ELF-1 (cell line): ENCODE data around the gene PHF23.

Source experiments
- DNase-seq: peaks from one replicate; pipeline ENCODE4 v3.0.0-alpha.2; 2016; ENCODE audit warnings: low read depth, low spot score

PHF23 gene

DNA sequence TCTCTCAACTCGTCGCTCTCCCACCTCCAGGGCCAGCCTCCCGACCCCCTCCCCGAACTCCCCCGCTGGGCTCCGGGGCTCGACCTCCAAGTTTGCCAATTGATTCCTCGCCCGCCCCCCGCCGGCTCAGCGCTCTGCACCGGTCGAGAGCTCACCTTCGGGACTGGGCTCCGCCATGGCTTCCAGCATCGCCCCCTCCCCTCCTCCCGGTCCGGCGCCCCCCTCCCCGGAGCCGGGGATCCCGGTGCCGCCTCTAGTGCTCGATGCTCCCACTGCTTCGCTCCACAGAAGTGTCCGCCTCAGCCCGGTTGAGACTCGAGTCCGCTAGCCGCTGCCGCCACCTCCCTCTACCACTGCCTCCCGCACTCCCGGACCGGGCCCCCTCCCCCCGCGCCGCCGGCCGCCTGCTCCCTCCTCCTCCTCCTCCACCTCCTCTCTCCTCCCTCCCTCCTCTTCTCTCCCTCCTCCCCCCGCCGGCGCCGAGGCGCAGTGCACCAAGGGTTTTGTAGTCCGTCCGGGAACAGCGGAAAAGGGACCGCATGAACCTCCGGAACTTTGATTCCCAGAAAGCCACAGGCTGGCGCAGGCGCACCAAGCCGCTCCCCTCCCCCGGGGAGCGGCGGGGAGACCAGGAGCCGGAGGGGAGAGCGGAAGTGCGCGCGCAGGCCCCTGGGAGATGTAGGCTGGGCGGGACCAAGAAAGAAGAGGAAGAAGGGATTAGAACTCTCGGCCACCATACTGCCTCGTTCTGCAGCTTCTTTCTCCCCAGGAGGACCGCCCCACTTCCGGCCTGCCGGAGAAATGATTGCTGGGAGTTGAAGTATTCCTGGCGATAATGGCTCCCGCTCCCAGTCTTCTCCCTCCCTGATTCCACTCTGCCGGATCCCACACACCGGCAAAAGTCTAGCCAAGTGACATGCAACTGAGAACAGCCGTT lies at the start of gene PHF23:
TSS of gene PHF23 (minus strand) at position 367 of the 937 bp plus-strand sequence. CDS start at position 189, 178 bp downstream.
- peak; percentile 100 for DNase-seq

- DNase-seq: no peak
Observed at GRCh38 chr17:7285679-7286078, 46.4 kb upstream of the PHF23 start.

DNA sequence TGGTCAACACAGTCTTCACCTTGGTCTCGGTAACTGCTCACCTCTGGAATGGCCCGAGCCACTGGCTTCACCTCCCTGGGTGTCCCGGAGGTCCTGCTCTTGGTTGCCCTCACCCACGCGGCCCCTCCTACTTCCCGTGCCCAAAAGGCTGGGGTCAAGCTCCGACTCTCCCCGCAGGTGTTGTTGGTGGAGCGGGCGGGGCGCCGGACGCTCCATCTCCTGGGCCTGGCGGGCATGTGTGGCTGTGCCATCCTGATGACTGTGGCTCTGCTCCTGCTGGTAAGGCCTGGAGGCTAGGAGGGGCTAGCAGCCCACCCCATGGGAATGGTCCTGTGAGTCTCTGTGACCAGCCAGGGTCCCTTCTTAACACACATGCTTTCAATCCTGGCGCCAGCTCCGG lies 45.7 kb upstream of the PHF23 start:
- DNase-seq: no peak

- DNase-seq: no peak
Observed at GRCh38 chr17:7283471-7284216, 44.4 kb upstream of the PHF23 start.

DNA sequence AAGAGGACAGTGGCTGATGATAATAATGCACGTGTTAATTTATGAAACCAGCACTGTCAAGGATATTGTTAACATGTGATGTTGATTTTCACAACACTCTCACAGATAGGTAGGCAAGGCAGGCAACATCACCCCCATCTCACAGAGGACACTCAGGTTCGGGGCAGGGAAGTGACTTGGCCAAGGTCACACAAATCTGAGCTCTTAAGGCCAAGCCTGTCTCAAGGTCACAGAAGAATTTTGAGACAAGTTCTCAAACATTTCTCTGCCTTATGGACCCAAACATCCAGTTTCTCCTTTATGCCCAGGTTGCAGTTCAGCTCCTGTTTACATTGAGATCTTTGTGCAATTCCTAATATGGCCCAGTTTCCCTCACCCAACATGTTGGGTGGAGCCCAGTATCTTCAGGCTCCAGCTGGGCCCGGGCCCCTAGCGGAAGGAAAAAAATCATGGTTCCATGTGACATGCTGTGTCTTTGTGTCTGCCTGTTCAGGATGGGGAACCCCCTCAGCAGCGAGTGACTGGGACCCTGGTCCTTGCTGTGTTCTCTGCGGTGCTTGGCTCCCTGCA lies 43.6 kb upstream of the PHF23 start:
- no peak for DNase-seq

DNA sequence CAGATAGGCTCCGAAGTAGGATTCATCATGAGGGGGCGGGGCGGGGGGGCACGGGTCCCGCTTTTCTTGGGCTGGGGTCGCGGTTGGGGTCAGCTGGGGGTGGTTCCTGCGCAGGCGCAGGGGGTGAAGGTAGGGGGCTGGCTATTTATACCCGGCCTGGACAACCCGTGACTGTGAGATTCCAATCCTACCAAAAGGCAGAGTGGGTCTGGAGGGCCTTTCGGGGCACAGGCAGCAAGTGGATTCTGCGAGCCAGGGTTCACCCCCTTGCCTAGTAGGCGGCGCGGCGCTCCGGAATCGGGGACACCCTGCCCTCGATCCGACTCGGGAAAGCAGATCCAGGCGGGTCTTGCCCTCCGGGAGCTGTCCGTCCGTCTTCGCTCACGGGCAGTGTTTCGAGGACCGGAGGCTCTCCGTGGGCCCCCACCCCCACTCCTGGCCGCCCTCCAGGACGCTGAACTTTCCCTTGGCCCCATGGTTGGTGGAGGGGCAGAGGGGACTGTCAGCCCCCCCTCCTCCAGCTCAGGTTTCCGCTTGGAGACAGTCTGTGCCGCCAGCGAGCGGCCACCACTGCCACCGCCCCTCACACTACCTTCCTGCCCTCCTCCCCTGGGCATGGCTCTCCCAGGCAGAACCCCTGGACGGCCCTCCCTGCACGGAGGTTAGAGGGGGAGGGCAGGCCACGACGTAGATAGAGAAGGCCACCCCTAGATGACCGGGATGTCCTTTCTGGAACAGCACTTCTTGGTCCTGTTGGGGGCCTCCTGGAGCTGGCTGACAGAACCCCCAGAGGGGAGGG lies 42.9 kb upstream of the PHF23 start:
- DNase-seq: peak; percentile 30

DNA sequence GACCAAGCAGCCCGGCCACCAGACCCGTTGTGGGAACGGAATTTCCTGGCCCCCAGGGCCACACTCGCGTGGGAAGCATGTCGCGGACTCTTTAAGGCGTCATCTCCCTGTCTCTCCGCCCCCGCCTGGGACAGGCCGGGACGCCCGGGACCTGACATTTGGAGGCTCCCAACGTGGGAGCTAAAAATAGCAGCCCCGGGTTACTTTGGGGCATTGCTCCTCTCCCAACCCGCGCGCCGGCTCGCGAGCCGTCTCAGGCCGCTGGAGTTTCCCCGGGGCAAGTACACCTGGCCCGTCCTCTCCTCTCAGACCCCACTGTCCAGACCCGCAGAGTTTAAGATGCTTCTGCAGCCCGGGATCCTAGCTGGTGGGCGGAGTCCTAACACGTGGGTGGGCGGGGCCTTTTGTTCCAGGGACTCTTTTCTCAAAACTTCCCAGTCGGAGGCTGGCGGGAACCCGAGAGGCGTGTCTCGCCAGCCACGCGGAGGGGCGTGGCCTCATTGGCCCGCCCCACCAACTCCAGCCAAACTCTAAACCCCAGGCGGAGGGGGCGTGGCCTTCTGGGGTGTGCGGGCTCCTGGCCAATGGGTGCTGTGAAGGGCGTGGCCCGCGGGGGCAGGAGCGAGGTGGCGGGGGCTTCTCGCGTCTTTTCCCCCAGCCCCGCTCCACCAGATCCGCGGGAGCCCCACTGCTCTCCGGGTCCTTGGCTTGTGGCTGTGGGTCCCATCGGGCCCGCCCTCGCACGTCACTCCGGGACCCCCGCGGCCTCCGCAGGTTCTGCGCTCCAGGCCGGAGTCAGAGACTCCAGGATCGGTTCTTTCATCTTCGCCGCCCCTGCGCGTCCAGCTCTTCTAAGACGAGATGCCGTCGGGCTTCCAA lies 42.1 kb upstream of the PHF23 start, which contains the start of gene SLC2A4:
TSS of gene SLC2A4 (plus strand) at position 645 of the 879 bp plus-strand sequence. CDS start at position 862, 217 bp downstream.
- DNase-seq: peak; percentile 100

GRCh38 chr17:7280519-7281073 lies 41.3 kb upstream of the PHF23 start:
- DNase-seq: peak; percentile 98

GRCh38 chr17:7279448-7279847 lies 40.2 kb upstream of the PHF23 start:
- no peak for DNase-seq

DNA sequence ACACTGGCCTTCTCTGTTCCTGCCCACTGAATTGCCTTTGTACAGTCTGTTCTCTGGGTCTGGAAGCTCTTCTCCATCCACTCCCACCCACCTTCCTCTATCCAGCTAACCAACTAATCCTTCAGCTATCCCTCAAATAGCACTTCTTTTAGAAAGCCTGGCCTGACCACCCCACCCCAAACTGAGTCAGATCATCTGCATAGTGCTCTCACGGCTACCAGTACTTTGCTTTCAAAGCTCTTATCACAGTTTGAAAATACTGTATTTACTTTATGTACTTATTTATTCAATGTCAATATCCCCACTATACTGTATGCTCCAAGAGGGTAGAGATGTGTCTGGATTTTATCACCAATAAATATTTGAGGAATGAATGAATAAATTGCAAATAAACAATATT lies 27.5 kb upstream of the PHF23 start:
- no peak for DNase-seq

DNA sequence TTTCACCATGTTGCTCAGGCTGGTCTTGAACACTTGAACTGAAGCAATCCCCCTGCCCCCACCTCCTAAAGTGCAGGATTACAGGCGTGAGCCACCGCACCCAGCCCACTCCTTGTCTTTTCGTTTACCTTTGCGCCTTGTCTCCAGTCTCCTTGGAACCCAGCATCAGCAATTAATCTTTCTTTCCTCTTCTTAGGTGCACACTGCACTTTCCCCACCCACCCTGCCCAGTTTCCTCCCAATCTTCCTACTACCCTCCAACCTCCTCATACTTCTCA lies 24.5 kb upstream of the PHF23 start:
- no peak for DNase-seq

DNA sequence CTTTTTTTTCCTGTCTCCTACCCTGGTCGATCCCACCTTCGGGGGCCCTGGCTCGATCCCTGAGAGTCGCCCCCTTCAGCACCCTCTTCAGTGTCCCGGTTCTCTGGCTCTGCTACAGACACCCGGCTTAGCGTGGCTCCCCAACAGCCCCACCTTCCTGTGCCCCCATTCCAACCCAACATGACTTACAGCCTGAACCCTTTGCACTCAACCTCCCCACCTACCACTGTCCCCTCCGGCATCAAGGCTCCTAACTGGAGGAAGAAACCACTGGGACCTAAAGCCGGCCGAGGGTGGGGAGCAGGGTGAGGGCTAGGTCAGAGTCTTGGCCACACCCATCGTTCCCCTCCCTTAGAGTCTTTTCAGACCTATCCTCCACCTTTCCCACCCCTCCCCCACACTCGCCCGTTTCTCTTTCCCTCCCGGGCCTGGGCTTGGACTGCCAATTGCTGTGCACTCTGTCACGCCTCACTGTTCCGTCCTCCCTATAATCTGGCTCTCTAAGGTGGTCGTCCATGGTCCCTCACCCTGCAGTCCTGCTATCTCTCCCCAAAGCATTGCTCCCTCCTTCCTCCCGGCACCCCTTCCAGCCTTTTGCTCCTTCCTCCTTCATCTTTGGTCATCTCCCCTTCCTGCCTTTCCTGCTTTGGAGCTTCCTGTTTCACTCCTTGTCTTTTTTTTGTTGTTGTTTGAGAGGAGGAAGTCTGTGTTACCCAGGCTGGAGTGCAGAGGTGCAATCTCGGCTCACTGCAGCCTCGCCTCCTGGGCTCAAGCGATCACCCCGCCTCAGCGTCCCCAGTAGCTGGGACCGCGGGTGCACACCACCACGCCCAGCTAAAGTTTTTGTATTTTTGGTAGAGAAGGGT lies 23.9 kb upstream of the PHF23 start:
- peak; percentile 89 for DNase-seq

- DNase-seq: peak; percentile 89
Observed at GRCh38 chr17:7262192-7262934, 23.1 kb upstream of the PHF23 start, which contains the start of gene CLDN7. TSS of gene CLDN7 (minus strand) at chr17:7262478. CDS start at chr17:7262043, 435 bp downstream.

DNA sequence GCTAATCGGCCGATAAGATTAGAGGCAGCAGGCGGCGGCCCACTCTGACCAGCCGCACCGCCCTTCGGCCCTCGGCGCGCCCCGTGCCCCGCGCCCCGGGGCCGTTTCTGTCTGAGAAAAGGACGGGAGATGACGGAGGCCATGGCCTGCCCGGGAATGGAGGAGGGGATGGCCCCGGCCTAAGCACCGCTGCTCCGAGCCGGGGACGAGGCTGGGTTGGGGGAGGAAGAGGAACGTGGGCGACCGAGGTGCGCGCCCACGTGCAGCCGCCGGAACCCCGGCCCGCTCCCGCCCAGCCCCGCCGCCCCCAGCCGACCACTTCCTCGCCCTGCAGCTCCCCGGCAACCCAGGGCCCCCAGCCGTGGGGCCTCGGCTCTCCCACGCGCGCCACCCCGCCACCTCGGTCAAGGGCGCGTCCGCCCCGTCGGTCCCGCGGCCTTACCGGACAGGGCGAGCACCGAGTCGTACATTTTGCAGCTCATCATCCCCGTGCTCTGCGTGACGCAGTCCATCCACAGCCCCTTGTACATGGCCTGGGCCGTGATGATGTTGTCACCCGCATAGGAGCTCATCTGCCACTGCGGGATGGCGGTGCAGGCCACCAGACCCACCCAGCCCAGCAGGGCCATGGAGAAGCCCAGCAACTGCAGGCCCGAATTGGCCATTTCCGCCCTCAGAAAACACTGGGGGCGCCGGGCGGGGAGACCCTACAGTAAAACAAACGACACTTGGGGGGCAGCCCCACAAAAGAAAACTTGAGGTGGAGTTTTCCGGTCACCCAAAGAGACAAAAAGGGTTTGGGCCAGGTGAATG lies 22.3 kb upstream of the PHF23 start:
- peak; percentile 29 for DNase-seq

DNA sequence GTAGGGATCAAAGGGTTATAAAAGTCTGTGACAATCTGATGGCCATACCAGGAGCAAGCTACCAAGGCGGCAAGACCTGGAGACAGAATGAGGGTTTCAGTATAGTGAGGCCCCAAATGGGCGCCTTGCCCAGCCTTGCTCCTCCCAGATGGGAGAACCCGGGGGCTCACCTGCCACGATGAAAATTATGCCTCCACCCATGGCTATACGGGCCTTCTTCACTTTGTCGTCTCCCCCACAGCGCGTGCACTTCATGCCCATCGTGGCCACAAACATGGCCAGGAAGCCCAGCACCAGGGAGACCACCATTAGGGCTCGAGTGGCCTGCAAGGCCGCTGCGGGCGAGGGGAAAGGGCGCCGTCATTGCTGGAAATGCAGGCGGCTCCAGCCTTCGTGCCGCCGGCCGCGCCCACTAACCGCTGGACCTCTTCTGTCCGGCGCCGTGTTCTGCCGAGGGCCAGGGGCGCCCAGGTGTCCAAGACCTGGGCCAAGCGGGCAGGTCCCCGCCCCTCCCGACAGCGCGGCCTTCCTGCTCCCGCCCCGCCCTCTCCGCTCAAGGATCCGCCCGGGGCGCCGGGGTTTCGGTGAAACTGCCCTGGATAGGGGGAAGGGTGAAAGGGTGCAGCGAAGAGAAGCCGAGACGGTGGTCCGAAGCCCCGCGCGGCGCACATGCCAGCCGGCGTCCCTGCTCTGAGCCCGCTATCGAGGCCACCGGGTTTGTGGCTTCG lies 21.6 kb upstream of the PHF23 start:
- peak; percentile 78 for DNase-seq

DNA sequence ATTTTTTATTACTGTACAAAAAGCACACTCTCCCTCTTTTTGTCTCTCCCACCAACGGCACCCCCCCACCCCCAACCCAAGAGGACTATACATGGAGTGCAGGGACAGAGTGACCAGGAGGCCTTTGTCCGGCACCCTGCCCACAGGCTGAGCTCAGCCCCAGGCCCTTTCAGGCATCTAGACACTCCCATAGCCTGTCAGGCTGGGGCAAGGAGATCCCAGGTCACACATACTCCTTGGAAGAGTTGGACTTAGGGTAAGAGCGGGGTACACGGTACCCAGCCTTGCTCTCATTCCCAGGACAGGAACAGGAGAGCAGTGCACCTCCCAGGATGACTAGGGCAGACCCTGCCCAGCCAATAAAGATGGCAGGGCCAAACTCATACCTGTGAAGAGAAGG lies 20.9 kb upstream of the PHF23 start:
- DNase-seq: no peak

DNA sequence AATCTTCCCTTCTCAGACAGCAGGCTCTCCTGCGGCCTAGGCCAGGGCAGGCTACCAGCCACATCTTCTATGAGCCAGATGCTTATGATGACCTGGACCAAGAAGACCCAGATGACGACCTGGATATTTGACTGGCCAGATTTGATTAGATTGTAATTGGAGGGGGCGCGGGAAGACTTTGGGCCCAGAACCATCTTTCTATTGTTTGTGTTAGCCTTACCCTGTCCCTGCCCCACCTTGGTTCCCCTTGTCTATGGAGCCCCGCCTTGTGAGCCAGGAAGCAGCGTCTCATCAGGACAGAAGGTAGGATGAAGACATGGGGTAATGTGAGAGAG lies 20.3 kb upstream of the PHF23 start:
- no peak for DNase-seq
